HCT116 (cell line): ENCODE results near the gene CFAP97D2. TPM values are rescaled to one million over a fixed set of nuclear protein-coding genes. Genes with fewer than 3 reads are reported as not detected.

Source experiments
- ATAC-seq: fragments of 200-7000 bp; cut with Tn5 transposase; 2 replicates; pipeline ENCODE4 v1.9.1; 2020; ENCODE audit warnings: mild to moderate bottlenecking, moderate library complexity
- BruUV-seq: library from RNA; stranded (reverse); fragments of 400-500 nt; replicated peaks from 2 replicates; lab custom pipeline; 2021; lab: Mats Ljungman, UMichigan
- CTCF ChIA-PET: fragments of 300-600 bp; sonication (Branson Sonifier 250); formaldehyde crosslinking; loops from one replicate; lab custom pipeline; 2021; ENCODE audit warnings: antibody characterized with exemption; lab: Charles Lee
- POLR2A ChIA-PET: fragments of 300-600, 350-600 bp; sonication (Branson Sonifier 250); formaldehyde crosslinking; loops from one replicate; lab custom pipeline; 2021; ENCODE audit warnings: antibody characterized with exemption; lab: Charles Lee
- RAD21 ChIA-PET, 2 experiments: fragments of 300-600 bp; sonication (Branson Sonifier 250); formaldehyde crosslinking; loops; one replicate each; lab custom pipeline; 2023; ENCODE audit warnings: low total read pairs in 2 of 2; ENCODE audit not compliant: uncharacterized antibody in 2 of 2, unreplicated experiment in 2 of 2, low non-redundant PET in 1 of 2; lab: Charles Lee
- DNase-seq: peaks from one replicate; pipeline ENCODE4 v3.0.0-alpha.2; 2010; ENCODE audit warnings: low read depth, low spot score
- H2AFZ ChIP-seq: fragments of 200-600 bp; shearing (Covaris generic), sonication (generic); 2 replicates; pipeline ENCODE4 v1.6.1; 2017; ENCODE audit warnings: low read depth, mixed run types, mixed read lengths, antibody characterized with exemption, low read length; ENCODE audit not compliant: poor library complexity, severe bottlenecking
- H3K27ac ChIP-seq: 2 replicates; pipeline ENCODE4 v1.5.1; 2012; ENCODE audit warnings: low read depth, low read length
- H3K27me3 ChIP-seq: fragments of 200-600 bp; sonication (generic); 2 replicates; pipeline ENCODE4 v1.6.1; 2016; ENCODE audit warnings: mixed run types, low read length, mixed read lengths; ENCODE audit not compliant: insufficient read depth
- H3K36me3 ChIP-seq, 2 experiments: fragments of 200-500 bp in 1 of 2; fragments of 200-600 bp in 1 of 2; sonication (Bioruptor generic) in 1 of 2; sonication (generic) in 1 of 2; 2 replicates each; pipeline versions ENCODE4 v1.5.1 to v1.6.1; 2014 to 2016; ENCODE audit warnings: low read length in 2 of 2, inconsistent platforms in 1 of 2, mixed read lengths in 1 of 2, mixed run types in 1 of 2; ENCODE audit not compliant: insufficient read depth in 2 of 2, control insufficient read depth in 1 of 2
- H3K4me1 ChIP-seq, 2 experiments: fragments of 200-600 bp in 1 of 2; sonication (generic) in 1 of 2; 2 replicates each; pipeline versions ENCODE4 v1.5.1 to v1.6.1; 2012 to 2017; ENCODE audit warnings: low read length in 2 of 2, inconsistent platforms in 1 of 2, mild to moderate bottlenecking in 1 of 2, mixed read lengths in 1 of 2, mixed run types in 1 of 2, moderate library complexity in 1 of 2; ENCODE audit not compliant: insufficient read depth in 2 of 2, control insufficient read depth in 1 of 2
- H3K4me2 ChIP-seq: fragments of 200-600 bp; sonication (generic); 2 replicates; pipeline ENCODE4 v1.6.1; 2017; ENCODE audit warnings: mixed run types, low read length, mixed read lengths
- H3K4me3 ChIP-seq, 2 experiments: fragments of 200-600 bp in 1 of 2; sonication (generic) in 1 of 2; replicated peaks in 1 of 2; 2 replicates each; pipeline ENCODE4 v1.5.1; 2011 to 2016; ENCODE audit warnings: low read length in 2 of 2, control low read depth in 1 of 2, low read depth in 1 of 2, mild to moderate bottlenecking in 1 of 2, mixed read lengths in 1 of 2, mixed run types in 1 of 2
- H3K79me2 ChIP-seq: fragments of 200-600 bp; sonication (generic); 2 replicates; pipeline ENCODE4 v1.6.1; 2017; ENCODE audit warnings: mild to moderate bottlenecking, mixed run types, low read length, moderate library complexity, mixed read lengths; ENCODE audit not compliant: insufficient read depth
- H3K9ac ChIP-seq: fragments of 200-600 bp; sonication (generic); 2 replicates; pipeline ENCODE4 v1.6.1; 2016; ENCODE audit warnings: low read length, mixed read lengths
- H3K9me2 ChIP-seq: fragments of 200-600 bp; sonication (generic), shearing (Covaris generic); 2 replicates; pipeline ENCODE4 v1.6.1; 2017; ENCODE audit warnings: mixed run types, mild to moderate bottlenecking, moderate library complexity; ENCODE audit not compliant: insufficient read depth
- H3K9me3 ChIP-seq, 2 experiments: fragments of 200-500 bp in 1 of 2; fragments of 200-600 bp in 1 of 2; sonication (Bioruptor generic) in 1 of 2; sonication (generic) in 1 of 2; 2 replicates each; pipeline ENCODE4 v1.6.1; 2014 to 2017; ENCODE audit warnings: low read length in 2 of 2, mixed read lengths in 2 of 2, inconsistent platforms in 1 of 2, low read depth in 1 of 2, mild to moderate bottlenecking in 1 of 2, mixed run types in 1 of 2, moderate library complexity in 1 of 2; ENCODE audit not compliant: control insufficient read depth in 1 of 2, insufficient read depth in 1 of 2
- H4K20me1 ChIP-seq: fragments of 200-600 bp; sonication (generic), shearing (Covaris generic); 2 replicates; pipeline ENCODE4 v1.6.1; 2017; ENCODE audit warnings: mixed run types, mild to moderate bottlenecking, moderate library complexity; ENCODE audit not compliant: insufficient read depth
- CBX3 ChIP-seq: IDR thresholded peaks from 2 replicates; pipeline ENCODE4 v1.6.1; 2012; ENCODE audit warnings: low read depth
- CEBPB ChIP-seq: IDR thresholded peaks from 2 replicates; pipeline ENCODE4 v1.6.1; 2012; ENCODE audit warnings: low read depth
- CTCF ChIP-seq, 3 experiments: fragments of 200-600 bp in 1 of 3; sonication (generic) in 1 of 3; IDR thresholded peaks in 2 of 3; conservative IDR thresholded peaks in 1 of 3; 2 replicates each; pipeline ENCODE4 v1.5.1; 2012 to 2017; ENCODE audit warnings: low read depth in 2 of 3, low read length in 2 of 3, antibody characterized with exemption in 1 of 3, borderline replicate concordance in 1 of 3, control low read depth in 1 of 3, mild to moderate bottlenecking in 1 of 3, mixed read lengths in 1 of 3, mixed run types in 1 of 3, moderate library complexity in 1 of 3; ENCODE audit not compliant: insufficient read depth in 1 of 3
- EGR1 ChIP-seq: IDR thresholded peaks from 2 replicates; pipeline ENCODE4 v1.6.1; 2012; ENCODE audit warnings: low read depth
- ELF1 ChIP-seq: IDR thresholded peaks from 2 replicates; pipeline ENCODE4 v1.6.1; 2012; ENCODE audit warnings: low read depth, borderline replicate concordance
- EZH2 ChIP-seq: fragments of 200-600 bp; sonication (generic); IDR thresholded peaks from 2 replicates; pipeline ENCODE4 v1.6.1; 2017; ENCODE audit warnings: antibody characterized with exemption, mixed run types
- EZH2phosphoT487 ChIP-seq: fragments of 200-600 bp; IDR thresholded peaks from 2 replicates; pipeline ENCODE4 v1.6.1; 2018; ENCODE audit warnings: antibody characterized with exemption, borderline replicate concordance
- JUND ChIP-seq: IDR thresholded peaks from 2 replicates; pipeline ENCODE4 v1.6.1; 2012
- POLR2A ChIP-seq: IDR thresholded peaks from 2 replicates; pipeline ENCODE4 v1.7.0; 2011; ENCODE audit warnings: borderline replicate concordance; ENCODE audit not compliant: insufficient read depth, insufficient read length; ENCODE audit errors: extremely low read depth
- POLR2AphosphoS5 ChIP-seq: IDR thresholded peaks from 2 replicates; pipeline ENCODE4 v1.6.1; 2011; ENCODE audit warnings: mild to moderate bottlenecking, low read depth, low read length, moderate library complexity
- RAD21 ChIP-seq: IDR thresholded peaks from 2 replicates; pipeline ENCODE4 v1.6.1; 2012; ENCODE audit warnings: low read depth, mild to moderate bottlenecking
- SRF ChIP-seq: IDR thresholded peaks from 2 replicates; pipeline ENCODE4 v1.6.1; 2012; ENCODE audit warnings: low read depth
- TCF7L2 ChIP-seq: IDR thresholded peaks from 2 replicates; pipeline ENCODE4 v1.7.0; 2011; ENCODE audit warnings: borderline replicate concordance, inconsistent platforms; ENCODE audit not compliant: insufficient read depth, insufficient read length; ENCODE audit errors: extremely low read depth
- YY1 ChIP-seq: IDR thresholded peaks from 2 replicates; pipeline ENCODE4 v1.6.1; 2011; ENCODE audit warnings: low read length, low read depth, moderate library complexity, mild to moderate bottlenecking; ENCODE audit not compliant: insufficient replicate concordance; ENCODE audit errors: extremely low read depth
- ZFX ChIP-seq: fragments of 450-650 bp; IDR thresholded peaks from 2 replicates; pipeline ENCODE4 v1.6.1; 2017
- ZNF274 ChIP-seq: fragments of 200-500 bp; sonication (Bioruptor generic); IDR thresholded peaks from 2 replicates; pipeline ENCODE4 v1.6.1; 2014; ENCODE audit warnings: mild to moderate bottlenecking, low read depth, low read length, inconsistent platforms
- intact Hi-C: fragments of 100-400 bp; cut with micrococcal nuclease; formaldehyde crosslinking; loops from 2 replicates; pipeline ENCODE4 v1.10.0; 2022
- total RNA-seq: library from RNA; stranded (reverse); gene quantifications from one replicate; pipeline ENCODE4 v1.2.1, GENCODE V29; 2021; ENCODE audit not compliant: unreplicated experiment
- TF ChIP-seq, protein P1 (sequence below): IDR thresholded peaks from 2 replicates; pipeline ENCODE4 v1.6.1; 2012; ENCODE audit warnings: low read depth

CFAP97D2 gene
- total RNA-seq, 1 experiment from 2014 or later: not detected

DNA sequence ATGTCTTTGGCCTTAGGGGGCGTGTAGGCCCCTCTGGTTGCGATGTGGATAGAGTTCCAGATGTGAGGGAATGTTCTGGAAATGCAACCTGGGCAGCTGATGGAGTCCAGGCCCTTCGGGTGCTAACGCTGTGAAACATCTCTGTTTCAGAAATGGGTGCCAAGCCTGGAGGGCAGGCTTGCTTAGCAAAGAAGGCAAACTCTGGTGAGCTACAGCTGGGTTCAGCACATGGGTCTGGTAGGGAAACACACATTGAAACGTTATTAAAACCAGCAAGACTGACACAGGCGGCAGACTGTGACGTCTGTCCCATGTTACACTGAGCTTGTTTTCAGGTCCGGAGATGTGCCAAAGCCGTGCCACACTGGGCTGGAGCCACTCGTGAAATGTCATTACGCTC, 47.0 kb downstream of the CFAP97D2 start:
- RAD21 ChIA-PET: no interaction called here
- peak overlapping the region; percentile 73 for H2AFZ ChIP-seq
- no peak overlapping the region; the same call in 1 of the 2 replicates for H3K4me2 ChIP-seq
- BruUV-seq: no TSS peak
- H4K20me1 ChIP-seq: no peaks in the 10 kb centered on the region
- TF ChIP-seq CBX3 (no peak), CEBPB (no peak), TCF7L2 (no peak), POLR2AphosphoS5 (no peak), CTCF (IDR thresholded peaks at IDR 0.05 in 2 of 3, conservative IDR thresholded peaks at IDR 0.05 in 1 of 3; ENCODE audit: borderline replicate concordance in 1 of 3, insufficient read depth in 1 of 3, low read depth in 2 of 3, low read length in 2 of 3) (no peak), POLR2A (no peak), RAD21 (no peak), YY1 (no peak), ZNF274 (no peak), EZH2phosphoT487 (no peak), EGR1 (no peak), ELF1 (no peak), ZFX (no peak), JUND (no peak), EZH2 (no peak), SRF (no peak)
- TF ChIP-seq, protein P1, sequence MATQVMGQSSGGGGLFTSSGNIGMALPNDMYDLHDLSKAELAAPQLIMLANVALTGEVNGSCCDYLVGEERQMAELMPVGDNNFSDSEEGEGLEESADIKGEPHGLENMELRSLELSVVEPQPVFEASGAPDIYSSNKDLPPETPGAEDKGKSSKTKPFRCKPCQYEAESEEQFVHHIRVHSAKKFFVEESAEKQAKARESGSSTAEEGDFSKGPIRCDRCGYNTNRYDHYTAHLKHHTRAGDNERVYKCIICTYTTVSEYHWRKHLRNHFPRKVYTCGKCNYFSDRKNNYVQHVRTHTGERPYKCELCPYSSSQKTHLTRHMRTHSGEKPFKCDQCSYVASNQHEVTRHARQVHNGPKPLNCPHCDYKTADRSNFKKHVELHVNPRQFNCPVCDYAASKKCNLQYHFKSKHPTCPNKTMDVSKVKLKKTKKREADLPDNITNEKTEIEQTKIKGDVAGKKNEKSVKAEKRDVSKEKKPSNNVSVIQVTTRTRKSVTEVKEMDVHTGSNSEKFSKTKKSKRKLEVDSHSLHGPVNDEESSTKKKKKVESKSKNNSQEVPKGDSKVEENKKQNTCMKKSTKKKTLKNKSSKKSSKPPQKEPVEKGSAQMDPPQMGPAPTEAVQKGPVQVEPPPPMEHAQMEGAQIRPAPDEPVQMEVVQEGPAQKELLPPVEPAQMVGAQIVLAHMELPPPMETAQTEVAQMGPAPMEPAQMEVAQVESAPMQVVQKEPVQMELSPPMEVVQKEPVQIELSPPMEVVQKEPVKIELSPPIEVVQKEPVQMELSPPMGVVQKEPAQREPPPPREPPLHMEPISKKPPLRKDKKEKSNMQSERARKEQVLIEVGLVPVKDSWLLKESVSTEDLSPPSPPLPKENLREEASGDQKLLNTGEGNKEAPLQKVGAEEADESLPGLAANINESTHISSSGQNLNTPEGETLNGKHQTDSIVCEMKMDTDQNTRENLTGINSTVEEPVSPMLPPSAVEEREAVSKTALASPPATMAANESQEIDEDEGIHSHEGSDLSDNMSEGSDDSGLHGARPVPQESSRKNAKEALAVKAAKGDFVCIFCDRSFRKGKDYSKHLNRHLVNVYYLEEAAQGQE: no peak
- no peak for DNase-seq
- ATAC-seq: no peak; the same call in 1 of the 2 replicates
- POLR2A ChIA-PET: no interaction called here
- H3K4me1 ChIP-seq: peaks cover 0 to 19% of the 10 kb centered on the region in 2 experiments; a peak in 3 of 4 replicates
- H3K4me3 ChIP-seq: no peak overlapping the region
- H3K27me3 ChIP-seq: no peaks in the 10 kb centered on the region
- no peaks in the 10 kb centered on the region for H3K9me2 ChIP-seq
- H3K9ac ChIP-seq: no peak overlapping the region
- H3K36me3 ChIP-seq: no peaks in the 10 kb centered on the region
- H3K9me3 ChIP-seq: no peaks in the 10 kb centered on the region
- intact Hi-C loops: loop anchor here (1.0 to 2.0 kb wide), 6 partner anchors 75 to 605 kb away; no protein-coding TSS in a partner anchor
- H3K79me2 ChIP-seq: no peaks in the 10 kb centered on the region
- no peak overlapping the region for H3K27ac ChIP-seq
- CTCF ChIA-PET: interaction anchor here (0.7 to 0.9 kb wide), 3 partner anchors 273 to 484 kb away, joined by 3 read pairs; no protein-coding TSS in a partner anchor
